Thymus (tissue), 11 donors: ENCODE results near the gene PAK4. TPM values are rescaled to one million over a fixed set of nuclear protein-coding genes. Genes with fewer than 3 reads are reported as not detected.
"Not testable (repeated sequence)": the region's sequence is repeated elsewhere in the genome, so short reads cannot be mapped to it uniquely, and the experiment has no call there.

Source experiments
- DNase-seq, 9 donors: peaks; one replicate each; pipeline ENCODE4 v3.0.0-alpha.2; 2013; ENCODE audit warnings: low spot score in 9 of 9, low read depth in 6 of 9, missing footprints in 1 of 9
- H3K27ac ChIP-seq, 2 donors: one replicate each; pipeline ENCODE4 v1.5.1; 2013; ENCODE audit warnings: control low read depth in 1 of 2, low read depth in 1 of 2, low read length in 1 of 2, mild to moderate bottlenecking in 1 of 2, moderate library complexity in 1 of 2
- H3K27me3 ChIP-seq, 2 donors: one replicate each; pipeline ENCODE4 v1.5.1; 2013; ENCODE audit warnings: low read length in 1 of 2; ENCODE audit not compliant: control insufficient read depth in 2 of 2, insufficient read depth in 1 of 2
- H3K36me3 ChIP-seq, 2 donors: one replicate each; pipeline ENCODE4 v1.5.1; 2013; ENCODE audit warnings: low read length in 1 of 2, mild to moderate bottlenecking in 1 of 2, moderate library complexity in 1 of 2; ENCODE audit not compliant: control insufficient read depth in 2 of 2, insufficient read depth in 2 of 2
- H3K4me1 ChIP-seq, 2 donors: one replicate each; pipeline ENCODE4 v1.5.1; 2013; ENCODE audit warnings: low read length in 2 of 2; ENCODE audit not compliant: control insufficient read depth in 2 of 2, insufficient read depth in 2 of 2
- H3K4me3 ChIP-seq, 2 donors: one replicate each; pipeline ENCODE4 v1.5.1; 2013; ENCODE audit warnings: low read length in 2 of 2, control low read depth in 1 of 2, mild to moderate bottlenecking in 1 of 2
- H3K9me3 ChIP-seq, 2 donors: one replicate each; pipeline ENCODE4 v1.5.1; 2013; ENCODE audit warnings: low read length in 1 of 2, mild to moderate bottlenecking in 1 of 2; ENCODE audit not compliant: control insufficient read depth in 2 of 2, insufficient read depth in 1 of 2
- WGBS: extraction: QIAGEN DNeasy Blood & Tissue Kit; methylation state at CpG from one replicate; pipeline ENCODE4 v1.1.7; 2013; 5-methylcytosine and 5-hydroxymethylcytosine counted together
- polyA plus RNA-seq: library from polyadenylated mRNA; stranded (reverse); fragments of 200-250 nt; gene quantifications from one replicate; pipeline ENCODE4 v1.2.3, GENCODE V29; 2013
- total RNA-seq: library from RNA; stranded (reverse); fragments of 120-200 nt; gene quantifications from one replicate; pipeline ENCODE4 v1.2.4, GENCODE V29; 2013
- donor health status: healthy.

PAK4 gene
- total and polyA plus RNA-seq, 2 donors = 1.9 to 14.4 TPM

GRCh38 chr19:39111593-39112199 lies 13.9 kb upstream of the PAK4 start:
- WGBS = 76% methylated on average over 18 of the region's 18 CpGs
- Histone ChIP-seq H3K9me3 (no peaks in the 10 kb centered on the region), H3K27me3 (peaks cover 0 to 15% of the 10 kb centered on the region in 2 donors), H3K36me3 (no peaks in the 10 kb centered on the region), H3K4me1 (no peaks in the 10 kb centered on the region), H3K27ac (no peak overlapping the region), H3K4me3 (no peak overlapping the region)
- DNase-seq = no peak

GRCh38 chr19:39112338-39112890 lies 13.2 kb upstream of the PAK4 start:
- Histone ChIP-seq H3K4me3 (no peak overlapping the region), H3K36me3 (no peaks in the 10 kb centered on the region), H3K27ac (no peak overlapping the region), H3K4me1 (no peaks in the 10 kb centered on the region), H3K27me3 (peaks cover 0 to 17% of the 10 kb centered on the region in 2 donors), H3K9me3 (no peaks in the 10 kb centered on the region)
- WGBS = 95% methylated on average over 15 of the region's 15 CpGs
- no peak for DNase-seq

- H3K9me3 ChIP-seq = no peaks in the 10 kb centered on the region
- peaks cover 0 to 18% of the 10 kb centered on the region in 2 donors for H3K27me3 ChIP-seq
- 91% methylated on average over 10 of the region's 10 CpGs for WGBS
- H3K4me1 ChIP-seq = no peaks in the 10 kb centered on the region
- no peak overlapping the region for H3K4me3 ChIP-seq
- no peak overlapping the region for H3K27ac ChIP-seq
- no peaks in the 10 kb centered on the region for H3K36me3 ChIP-seq
- no peak for DNase-seq
Measured at GRCh38 chr19:39113199-39113598, 12.4 kb upstream of the PAK4 start.

GRCh38 chr19:39115105-39115847 lies 10.3 kb upstream of the PAK4 start:
- H3K27ac ChIP-seq = no peak overlapping the region
- H3K27me3 ChIP-seq = peaks cover 0 to 18% of the 10 kb centered on the region in 2 donors
- H3K36me3 ChIP-seq = no peaks in the 10 kb centered on the region
- no peaks in the 10 kb centered on the region for H3K4me1 ChIP-seq
- no peak overlapping the region for H3K4me3 ChIP-seq
- WGBS = 93% methylated on average over 11 of the region's 11 CpGs
- no peak for DNase-seq
- no peaks in the 10 kb centered on the region for H3K9me3 ChIP-seq

GRCh38 chr19:39117023-39117422 lies 8.6 kb upstream of the PAK4 start:
- H3K4me1 ChIP-seq, H3K4me3 ChIP-seq: not testable (repeated sequence)
- WGBS = 94% methylated on average over 8 of the region's 8 CpGs

GRCh38 chr19:39119830-39120229 lies 5.8 kb upstream of the PAK4 start:
- no peaks in the 10 kb centered on the region for H3K36me3 ChIP-seq
- H3K4me3 ChIP-seq = no peak overlapping the region
- 97% methylated on average over 1 of the region's 1 CpG for WGBS
- no peak overlapping the region for H3K27ac ChIP-seq
- DNase-seq = no peak
- H3K9me3 ChIP-seq = no peaks in the 10 kb centered on the region
- no peaks in the 10 kb centered on the region for H3K4me1 ChIP-seq
- peaks cover 0 to 8% of the 10 kb centered on the region in 2 donors for H3K27me3 ChIP-seq

More at GRCh38 chr19:39117023-39117422, 8.6 kb upstream of the PAK4 start:
- H3K27ac ChIP-seq, H3K9me3 ChIP-seq, H3K36me3 ChIP-seq, DNase-seq: not testable (repeated sequence)
- H3K27me3 ChIP-seq = peaks cover 0 to 16% of the 10 kb centered on the region in 2 donors

- no peak overlapping the region for H3K27ac ChIP-seq
- DNase-seq = no peak
Measured at GRCh38 chr19:39122934-39123731, 2.5 kb upstream of the PAK4 start.

GRCh38 chr19:39124136-39124764 lies 1.3 kb upstream of the PAK4 start:
- H3K4me3 ChIP-seq = no peak overlapping the region
- H3K27me3 ChIP-seq = peaks cover 0 to 5% of the 10 kb centered on the region in 2 donors
- no peaks in the 10 kb centered on the region for H3K36me3 ChIP-seq
- peaks cover 7 to 13% of the 10 kb centered on the region in 2 donors for H3K4me1 ChIP-seq
- 95% methylated on average over 7 of the region's 7 CpGs for WGBS
- H3K9me3 ChIP-seq = no peaks in the 10 kb centered on the region
- no peak for DNase-seq
- H3K27ac ChIP-seq = no peak overlapping the region

More at GRCh38 chr19:39122934-39123731, 2.5 kb upstream of the PAK4 start:
- Histone ChIP-seq H3K27me3 (peaks cover 0 to 5% of the 10 kb centered on the region in 2 donors), H3K9me3 (no peaks in the 10 kb centered on the region), H3K36me3 (no peaks in the 10 kb centered on the region), H3K4me3 (no peak overlapping the region), H3K4me1 (peaks cover 7 to 13% of the 10 kb centered on the region in 2 donors)
- WGBS = 95% methylated on average over 18 of the region's 18 CpGs
